Measurements from ENCODE around the gene GFPT1.

Gene GFPT1

GRCh38 chr2:69271831-69272257 lies 115.2 kb downstream of the GFPT1 start:
- Histone ChIP-seq H3K36me3 (ENCODE audit: low read length) (no peaks in the 10 kb centered on the region), H4K20me1 (ENCODE audit: low read depth, low read length) (no peaks in the 10 kb centered on the region), H3F3A (ENCODE audit: insufficient read depth) (no peaks in the 10 kb centered on the region), H3K27me3 (ENCODE audit: low read length) (no peaks in the 10 kb centered on the region), H2AFZ (ENCODE audit: low read depth, low read length, severe bottlenecking) (no peak overlapping the region), H3K9me3 (ENCODE audit: insufficient read depth, low read length) (no peaks in the 10 kb centered on the region), H3K4me3 (ENCODE audit: insufficient read depth, low read length, poor library complexity, severe bottlenecking) (no peak overlapping the region), H3K27ac (ENCODE audit: low read depth, low read length) (no peak overlapping the region), H3K79me2 (ENCODE audit: insufficient read depth, low read length) (no peaks in the 10 kb centered on the region), H3K9me2 (replicated peaks; ENCODE audit: insufficient read depth, low read length) (no peaks in the 10 kb centered on the region), H3K9ac (ENCODE audit: low read length) (no peak overlapping the region), H3K4me2 (ENCODE audit: low read depth, low read length, poor library complexity, severe bottlenecking) (no peak overlapping the region)
- no peak for TF ChIP-seq EZH2phosphoT487 (conservative IDR thresholded peaks at IDR 0.05; ENCODE audit: low read length)
- no peak for TF ChIP-seq CTCF (IDR thresholded peaks at IDR 0.05; ENCODE audit: insufficient read depth, low read length, poor library complexity, severe bottlenecking)

All from SU-DHL-6 (cell line).